Measurements from ENCODE around the gene VAX1. TPM values are rescaled to one million over a fixed set of nuclear protein-coding genes. Genes with fewer than 3 reads are reported as not detected.

VAX1 gene, protein sequence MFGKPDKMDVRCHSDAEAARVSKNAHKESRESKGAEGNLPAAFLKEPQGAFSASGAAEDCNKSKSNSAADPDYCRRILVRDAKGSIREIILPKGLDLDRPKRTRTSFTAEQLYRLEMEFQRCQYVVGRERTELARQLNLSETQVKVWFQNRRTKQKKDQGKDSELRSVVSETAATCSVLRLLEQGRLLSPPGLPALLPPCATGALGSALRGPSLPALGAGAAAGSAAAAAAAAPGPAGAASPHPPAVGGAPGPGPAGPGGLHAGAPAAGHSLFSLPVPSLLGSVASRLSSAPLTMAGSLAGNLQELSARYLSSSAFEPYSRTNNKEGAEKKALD
- total RNA-seq: not detected

DNA sequence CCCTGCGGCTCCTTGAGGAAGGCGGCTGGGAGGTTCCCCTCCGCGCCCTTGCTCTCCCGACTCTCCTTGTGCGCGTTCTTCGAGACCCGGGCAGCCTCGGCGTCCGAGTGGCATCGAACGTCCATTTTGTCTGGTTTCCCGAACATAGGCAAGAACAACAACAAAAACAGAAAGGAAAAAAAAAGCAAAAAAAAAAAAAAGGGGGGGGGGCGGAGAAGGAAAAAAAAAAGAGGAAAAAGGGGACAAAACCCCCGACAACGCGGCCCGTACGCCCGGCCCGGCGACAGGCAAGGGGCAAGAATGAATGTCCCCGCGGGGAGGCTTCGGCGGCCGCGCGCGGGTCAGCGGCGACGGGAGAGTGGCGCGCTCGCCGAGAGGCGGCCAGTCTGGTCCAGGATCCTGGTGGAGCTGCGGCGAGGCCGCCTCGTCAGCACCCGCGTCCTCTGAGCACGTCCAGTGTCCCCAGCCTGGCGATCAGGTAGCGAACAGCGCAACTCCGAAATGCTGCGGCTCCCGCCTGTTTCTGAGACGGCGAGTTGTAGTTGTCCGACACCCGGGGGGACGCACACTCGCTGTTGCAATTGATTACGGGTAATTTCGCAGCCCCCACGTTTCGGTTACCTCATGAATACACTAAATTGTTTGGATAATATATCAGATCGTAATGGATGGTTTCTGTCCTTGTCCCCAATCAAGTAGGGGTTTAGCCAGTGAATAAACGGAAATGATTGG is at the start of gene VAX1:
Gene VAX1, minus strand, starts transcription at position 360 of the 732 bp plus-strand sequence. Its CDS starts 214 bp downstream, at position 146.

Small RNA genes lying within 50 kb of the gene (small RNA-seq; reads per million reads assigned to genes)
- 0.12 to 0.21 reads per million in 2 donors for gene MIR3663

Other genes with a start within 250 kb of the VAX1 start
- gene SHTN1, start 133.1 kb downstream of the VAX1 start, total RNA-seq: 100 to 1,000 TPM; 182 to 208 TPM
- gene KCNK18, start 59.2 kb upstream of the VAX1 start, total RNA-seq: not detected
- gene SLC18A2, start 102.8 kb upstream of the VAX1 start, total RNA-seq: not detected
- 10 to 100 TPM; 19.3 to 20.0 TPM for gene PDZD8, start 237.2 kb upstream of the VAX1 start, total RNA-seq

Data from melanocyte of skin (primary cell).